Activated T-cell treated with anti-CD3 and anti-CD28 coated beads, Interleukin-2, amount 50 U/mL, for 1 hour (primary cell): ENCODE data around the gene RNASEH1.
A peak's percentile ranks its signal among the peaks of the same experiment; 100 is the strongest.

ENCODE experiments used
- DNase-seq: peaks from one replicate; pipeline ENCODE4 v3.0.0-alpha.2; 2020

Gene RNASEH1, protein sequence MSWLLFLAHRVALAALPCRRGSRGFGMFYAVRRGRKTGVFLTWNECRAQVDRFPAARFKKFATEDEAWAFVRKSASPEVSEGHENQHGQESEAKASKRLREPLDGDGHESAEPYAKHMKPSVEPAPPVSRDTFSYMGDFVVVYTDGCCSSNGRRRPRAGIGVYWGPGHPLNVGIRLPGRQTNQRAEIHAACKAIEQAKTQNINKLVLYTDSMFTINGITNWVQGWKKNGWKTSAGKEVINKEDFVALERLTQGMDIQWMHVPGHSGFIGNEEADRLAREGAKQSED

DNA sequence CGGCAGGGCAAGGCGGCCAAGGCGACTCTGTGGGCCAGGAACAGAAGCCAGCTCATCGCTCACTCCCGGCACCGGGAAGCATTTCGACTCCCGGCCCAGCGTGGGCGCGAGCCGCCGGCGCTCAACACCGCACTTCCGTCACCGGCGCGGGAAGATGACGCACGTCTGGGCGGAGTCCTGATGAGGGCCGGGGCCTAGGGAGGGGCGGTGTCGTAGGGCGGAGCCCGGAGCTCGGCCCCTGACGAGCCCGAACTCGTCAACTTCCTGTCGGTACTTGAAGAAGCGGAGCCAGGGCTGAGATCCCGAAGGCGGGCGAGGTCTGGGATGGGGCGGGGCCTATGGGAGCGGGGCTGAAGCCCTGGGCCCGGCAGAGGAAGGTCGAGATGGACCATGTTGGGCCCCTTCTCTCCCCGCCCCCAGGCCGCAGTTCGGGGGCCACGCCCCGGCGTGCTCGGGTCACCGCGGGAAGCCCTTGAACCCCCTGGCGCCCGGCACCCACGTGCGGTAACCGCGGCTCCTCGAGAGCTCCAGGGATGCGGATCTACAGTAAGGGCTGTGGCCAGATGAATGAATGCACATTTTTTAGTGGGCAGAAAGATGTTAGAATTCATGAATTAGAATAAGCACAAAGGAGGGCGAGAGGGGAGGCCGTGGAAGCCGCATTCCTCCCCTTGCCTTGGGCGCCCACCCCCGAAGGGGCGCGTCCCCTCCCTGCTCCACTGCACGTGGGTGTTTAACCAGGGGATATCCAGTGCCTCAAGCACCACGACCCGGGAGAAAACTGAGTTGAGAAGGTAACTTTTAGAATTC, at the start of gene RNASEH1:
Gene RNASEH1, minus strand, starts transcription at position 129 of the 810 bp plus-strand sequence. Its CDS starts 73 bp downstream, at position 56.
- peak; percentile 99 for DNase-seq

GRCh38 chr2:3606370-3607201, 48.5 kb upstream of the RNASEH1 start:
- no peak for DNase-seq

DNA sequence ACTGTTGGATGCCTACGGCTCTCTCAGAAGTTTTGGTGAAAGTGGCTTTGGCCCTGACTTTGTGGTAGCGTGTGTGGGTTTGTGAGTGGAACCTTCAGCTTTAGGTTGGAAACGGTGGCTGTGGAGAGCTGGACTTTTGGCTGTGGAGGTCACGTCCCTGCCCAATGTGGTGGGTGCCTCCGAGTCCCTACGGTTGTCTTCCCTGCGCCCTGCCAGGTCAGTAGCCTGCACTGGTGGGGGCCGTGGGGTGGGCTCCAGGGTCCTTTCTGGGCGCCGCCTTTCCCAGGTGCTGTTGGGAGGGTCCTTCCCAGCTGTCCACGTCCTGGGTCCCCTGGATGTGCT, 47.9 kb upstream of the RNASEH1 start:
- DNase-seq: no peak

DNA sequence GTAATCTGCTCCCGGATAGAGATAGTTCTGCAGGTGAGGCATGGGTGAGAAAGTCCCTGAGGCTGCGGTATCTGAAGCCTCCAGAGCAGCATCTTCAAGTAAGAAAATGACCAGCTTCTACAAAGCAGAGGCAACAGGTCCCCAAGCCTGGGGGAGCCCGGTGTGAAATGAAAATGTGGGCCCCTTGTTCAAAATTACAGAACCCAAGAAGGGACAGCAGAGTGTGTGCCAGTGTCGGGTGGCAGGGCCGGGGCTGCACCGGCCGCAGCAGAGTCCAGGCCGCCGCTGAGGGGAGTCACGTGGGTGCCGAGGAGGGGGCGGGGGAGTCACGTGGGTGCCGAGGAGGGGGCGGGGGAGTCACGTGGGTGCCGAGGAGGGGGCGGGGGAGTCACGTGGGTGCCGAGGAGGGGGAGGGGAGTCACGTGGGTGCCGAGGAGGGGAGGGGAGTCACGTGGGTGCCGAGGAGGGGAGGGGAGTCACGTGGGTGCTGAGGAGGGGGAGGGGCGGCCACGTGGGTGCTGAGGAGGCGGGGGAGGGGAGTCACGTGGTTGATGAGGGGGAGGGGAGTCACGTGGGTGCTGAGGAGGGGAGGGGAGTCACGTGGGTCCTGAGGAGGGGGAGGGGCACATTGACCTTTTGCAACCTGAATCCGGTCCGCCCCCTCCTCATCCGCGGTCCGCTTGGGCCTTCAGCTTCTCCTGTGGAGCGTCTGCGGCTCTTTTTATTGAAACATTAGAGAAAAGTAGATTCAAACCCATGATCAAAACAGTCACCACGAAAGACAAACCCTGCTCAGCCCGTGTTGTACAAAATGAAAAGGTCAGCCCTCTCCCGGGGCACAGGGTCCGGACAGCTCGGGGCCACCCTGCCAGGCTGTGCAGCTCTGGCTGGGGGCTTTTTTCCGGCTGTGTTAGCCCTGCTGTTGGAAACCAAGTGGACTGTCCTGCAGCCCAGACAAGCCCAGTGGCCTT, 47.1 kb upstream of the RNASEH1 start:
- no peak for DNase-seq

DNA sequence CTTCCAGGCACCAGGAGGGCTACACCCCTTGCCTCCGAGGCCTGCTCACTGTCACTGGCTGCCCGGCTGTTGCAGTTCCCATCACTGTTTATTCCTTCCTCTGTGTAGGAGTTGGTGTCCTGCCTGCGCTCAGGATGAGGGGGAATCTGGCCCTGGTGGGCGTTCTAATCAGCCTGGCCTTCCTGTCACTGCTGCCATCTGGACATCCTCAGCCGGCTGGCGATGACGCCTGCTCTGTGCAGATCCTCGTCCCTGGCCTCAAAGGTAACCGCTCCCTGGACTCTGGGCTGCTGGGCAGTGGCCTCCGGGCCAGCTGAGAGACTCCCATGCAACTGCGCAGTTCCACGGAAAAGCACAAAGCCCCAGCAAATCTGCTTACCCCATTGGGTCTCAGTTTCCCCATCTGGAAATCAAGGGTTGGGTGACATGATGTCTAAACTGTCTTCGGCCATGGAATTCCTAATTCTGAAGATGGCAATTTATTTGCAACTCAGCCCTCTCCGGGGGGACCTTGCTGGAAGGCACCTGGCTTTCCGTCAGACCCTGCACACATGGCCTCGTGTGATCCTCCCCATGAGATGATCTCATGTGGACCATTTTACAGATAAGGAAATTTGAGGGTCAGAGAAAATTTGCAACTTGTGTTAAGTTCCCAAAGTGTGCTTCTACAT, 46.2 kb upstream of the RNASEH1 start:
- no peak for DNase-seq

DNA sequence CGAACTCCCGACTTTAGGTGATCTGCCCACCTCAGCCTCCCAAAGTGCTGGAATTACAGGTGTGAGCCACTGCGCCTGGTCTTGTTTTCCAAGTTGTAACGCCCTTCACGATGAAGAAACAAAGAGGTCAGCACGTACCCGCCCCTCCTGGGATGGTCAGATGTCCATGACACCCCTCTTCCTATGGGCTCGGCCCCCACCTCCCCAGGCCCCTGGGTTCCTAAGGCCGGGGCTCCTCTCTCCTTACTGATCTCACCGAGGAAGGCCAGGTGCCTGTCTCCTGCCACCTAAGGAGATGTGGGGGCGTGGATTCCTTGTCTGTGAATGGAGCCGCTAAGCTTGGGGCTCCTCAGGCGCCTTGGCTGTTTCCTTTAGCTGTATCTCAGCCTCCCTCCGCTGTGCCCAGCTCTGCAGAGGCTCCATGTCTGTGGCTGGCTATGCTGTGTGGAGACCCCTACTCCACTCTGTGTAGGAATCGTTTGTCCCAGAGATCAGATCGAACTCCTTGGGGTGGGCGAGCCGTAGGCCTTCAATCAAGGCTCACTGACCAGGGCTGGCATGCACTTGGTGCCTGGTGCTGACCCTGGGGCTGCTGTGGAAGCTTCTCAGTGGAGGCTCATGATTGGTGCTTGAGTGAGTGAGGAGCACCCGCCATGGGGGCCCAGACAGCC, 45.5 kb upstream of the RNASEH1 start:
- DNase-seq: no peak

- no peak for DNase-seq
Observed at GRCh38 chr2:3602553-3603339, 44.6 kb upstream of the RNASEH1 start.

DNA sequence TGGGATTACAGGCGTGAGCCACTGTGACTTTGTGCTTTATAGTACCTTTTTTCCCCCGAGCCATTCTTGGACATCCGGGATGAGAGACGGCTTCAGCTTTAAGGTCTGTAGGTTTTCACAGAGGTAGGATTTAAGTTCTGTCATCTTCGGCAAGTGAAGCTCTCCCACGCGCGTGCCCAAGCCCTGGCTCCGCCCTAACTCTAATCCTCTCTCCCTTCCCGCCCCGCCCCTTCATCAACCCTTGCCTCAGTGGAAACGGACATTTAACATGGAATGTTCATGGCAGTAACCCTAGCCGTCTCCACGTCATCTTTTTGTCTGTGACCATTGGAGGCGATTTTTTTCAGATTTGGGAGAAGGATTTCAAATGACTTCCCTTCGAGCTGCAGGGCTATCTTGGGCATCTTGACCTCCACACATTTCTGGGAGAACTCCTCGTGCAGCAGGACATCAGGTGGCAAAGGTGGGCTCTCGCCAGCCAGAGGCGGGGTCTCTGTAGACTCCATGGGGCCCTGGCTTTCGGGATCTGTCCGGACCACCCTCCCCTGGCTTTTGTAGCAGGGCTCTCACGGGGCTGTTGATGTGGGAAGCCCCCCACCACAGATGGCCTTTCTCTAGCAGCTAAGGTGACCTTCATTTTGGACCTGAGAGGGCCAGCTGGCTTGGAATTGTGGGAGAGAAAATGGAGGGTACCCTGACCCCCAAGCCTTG, 43.6 kb upstream of the RNASEH1 start:
- no peak for DNase-seq

- DNase-seq: no peak
Observed at GRCh38 chr2:3600256-3600855, 42.2 kb upstream of the RNASEH1 start.

DNA sequence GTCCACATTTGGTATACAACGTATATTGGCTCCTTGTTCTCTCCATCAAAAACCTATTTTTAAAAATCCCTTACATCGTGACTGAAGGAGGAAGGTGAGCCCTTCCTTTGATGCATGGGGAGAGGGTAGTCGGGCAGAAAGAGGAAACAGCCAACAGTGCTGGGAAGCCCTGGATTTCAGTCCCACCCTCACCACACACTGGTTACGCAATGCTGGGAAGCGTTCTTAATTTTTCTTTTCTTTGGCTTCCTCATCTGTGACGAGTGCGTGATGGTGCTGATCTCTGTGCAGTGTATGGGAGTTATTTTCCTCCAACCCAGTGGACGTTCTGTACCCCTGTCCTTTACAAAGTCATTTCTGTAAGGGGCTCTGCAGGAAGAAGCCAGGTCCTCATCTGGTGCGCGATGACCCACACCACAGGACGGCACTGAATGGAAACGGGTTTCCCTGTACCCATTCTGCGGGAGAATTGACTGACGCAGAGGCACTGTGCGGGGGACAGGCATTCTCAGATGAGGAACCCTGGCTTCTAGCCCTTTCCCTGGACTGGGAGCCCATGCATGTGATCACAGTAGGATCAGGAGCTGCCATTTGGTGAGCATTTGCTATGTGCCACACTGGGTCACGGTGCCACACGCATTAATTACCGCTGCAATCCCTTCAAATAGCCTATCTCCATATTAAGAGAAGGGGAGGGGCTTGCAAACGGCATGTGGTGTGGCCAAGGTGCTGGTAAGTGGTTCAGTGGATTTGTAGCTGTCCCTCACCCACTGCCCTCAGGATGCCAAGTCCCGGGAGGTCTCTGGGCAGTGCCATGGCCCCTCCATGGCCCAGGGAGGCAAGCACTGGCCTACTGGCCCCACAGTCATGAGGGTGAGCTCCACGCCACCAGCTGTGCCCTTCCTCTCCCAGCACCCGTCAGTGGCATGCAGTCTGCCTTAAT, 41.0 kb upstream of the RNASEH1 start:
- DNase-seq: no peak

- no peak for DNase-seq
Observed at GRCh38 chr2:3598197-3598910, 40.2 kb upstream of the RNASEH1 start.

- no peak for DNase-seq
Observed at GRCh38 chr2:3597567-3597966, 39.4 kb upstream of the RNASEH1 start.

- DNase-seq: no peak
Observed at GRCh38 chr2:3596901-3597417, 38.8 kb upstream of the RNASEH1 start.

GRCh38 chr2:3595985-3596384, 37.9 kb upstream of the RNASEH1 start:
- no peak for DNase-seq

DNA sequence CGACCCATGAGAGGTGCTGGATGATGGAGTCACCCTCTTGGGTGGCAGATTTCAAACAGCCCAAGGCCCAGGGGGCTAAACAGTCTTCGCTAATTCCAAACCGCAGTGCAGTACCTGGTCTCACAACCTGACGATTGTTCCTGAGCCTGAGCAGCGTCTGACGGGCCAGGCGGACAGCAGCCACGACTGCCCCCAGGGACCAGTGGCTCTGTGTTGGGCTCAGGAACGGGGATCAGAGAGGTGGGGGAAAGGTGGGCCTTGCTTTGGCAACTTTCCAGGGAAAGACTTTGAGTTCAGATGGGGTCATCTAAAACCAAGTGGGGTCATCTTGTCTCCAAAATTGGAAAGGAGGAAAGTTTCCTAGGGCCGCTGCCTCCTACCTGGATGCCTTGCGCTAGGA, 37.3 kb upstream of the RNASEH1 start:
- DNase-seq: no peak

GRCh38 chr2:3594493-3595281, 36.6 kb upstream of the RNASEH1 start, which contains the start of gene COLEC11:
COLEC11 (plus strand) TSS chr2:3595112; CDS start chr2:3604341, 9,229 bp downstream.
- DNase-seq: no peak
